GM23248 (cell line): Measurements from ENCODE around the gene ZNF460. TPM values are rescaled to one million over a fixed set of nuclear protein-coding genes. Genes with fewer than 3 reads are reported as not detected.

Experiments used
- DNase-seq: peaks from one replicate; pipeline ENCODE4 v3.0.0-alpha.2; 2015
- H2AFZ ChIP-seq: fragments of 200-600 bp; sonication (generic); 2 replicates; pipeline ENCODE4 v1.6.1; 2016; ENCODE audit warnings: antibody characterized with exemption
- H3F3A ChIP-seq: fragments of 200-600 bp; sonication (generic); 2 replicates; pipeline ENCODE4 v1.6.1; 2016; ENCODE audit warnings: mild to moderate bottlenecking, antibody characterized with exemption, mixed run types; ENCODE audit not compliant: insufficient read depth
- H3K27ac ChIP-seq: fragments of 200-600 bp; sonication (generic); 2 replicates; pipeline ENCODE4 v1.5.1; 2016; ENCODE audit warnings: mild to moderate bottlenecking
- H3K27me3 ChIP-seq: fragments of 200-600 bp; sonication (generic); replicated peaks from 2 replicates; pipeline ENCODE4 v1.6.1; 2016; ENCODE audit warnings: mild to moderate bottlenecking; ENCODE audit not compliant: insufficient read depth
- H3K36me3 ChIP-seq: fragments of 200-600 bp; sonication (generic); 2 replicates; pipeline ENCODE4 v1.6.1; 2016; ENCODE audit warnings: low read depth, mild to moderate bottlenecking
- H3K4me1 ChIP-seq: fragments of 200-600 bp; sonication (generic); 2 replicates; pipeline ENCODE4 v1.6.1; 2016; ENCODE audit warnings: mild to moderate bottlenecking; ENCODE audit not compliant: insufficient read depth
- H3K4me2 ChIP-seq: fragments of 200-600 bp; sonication (generic); one replicate; pipeline ENCODE4 v1.6.1; 2016; ENCODE audit warnings: mild to moderate bottlenecking; ENCODE audit not compliant: unreplicated experiment
- H3K4me3 ChIP-seq: fragments of 200-600 bp; sonication (generic); 2 replicates; pipeline ENCODE4 v1.5.1; 2016; ENCODE audit warnings: mild to moderate bottlenecking
- H3K79me2 ChIP-seq: fragments of 200-600 bp; sonication (generic); 2 replicates; pipeline ENCODE4 v1.6.1; 2016; ENCODE audit warnings: mild to moderate bottlenecking; ENCODE audit not compliant: insufficient read depth
- H3K9ac ChIP-seq: fragments of 200-600 bp; sonication (generic); 2 replicates; pipeline ENCODE4 v1.6.1; 2016; ENCODE audit warnings: mild to moderate bottlenecking
- H3K9me2 ChIP-seq: fragments of 200-600 bp; sonication (generic); 2 replicates; pipeline ENCODE4 v1.6.1; 2016; ENCODE audit warnings: mixed run types, mild to moderate bottlenecking, moderate library complexity; ENCODE audit not compliant: insufficient read depth
- H3K9me3 ChIP-seq: fragments of 200-600 bp; sonication (generic); one replicate; pipeline ENCODE4 v1.6.1; 2017; ENCODE audit warnings: low read depth
- H4K20me1 ChIP-seq: fragments of 200-600 bp; sonication (generic); 2 replicates; pipeline ENCODE4 v1.6.0; 2016; ENCODE audit not compliant: insufficient read depth
- EZH2 ChIP-seq: fragments of 200-600 bp; sonication (generic); IDR thresholded peaks from 2 replicates; pipeline ENCODE4 v1.6.1; 2018; ENCODE audit warnings: antibody characterized with exemption, mild to moderate bottlenecking; ENCODE audit not compliant: insufficient read depth, poor library complexity, severe bottlenecking
- EZH2phosphoT487 ChIP-seq: fragments of 200-600 bp; sonication (generic); IDR thresholded peaks from 2 replicates; pipeline ENCODE4 v1.6.1; 2018; ENCODE audit warnings: antibody characterized with exemption, moderate library complexity, mild to moderate bottlenecking, low read depth; ENCODE audit not compliant: insufficient read depth
- WGBS, 2 experiments: methylation state at CpG; one replicate each; pipeline ENCODE4 v1.1.6; 2015 to 2017; ENCODE audit warnings: low lambda C conversion rate in 2 of 2, low coverage in 1 of 2; ENCODE audit errors: missing lambda C conversion rate in 2 of 2; 5-methylcytosine and 5-hydroxymethylcytosine counted together
- in situ Hi-C: fragments of 300-500 bp; cut with MboI; formaldehyde crosslinking; loops from 2 replicates; pipeline ENCODE4 v1.15.0; 2020
- polyA plus RNA-seq: library from polyadenylated mRNA; unstranded; fragments of >200 nt; fragmentation: Nextera tagmentation; extraction: Ambion mirVana; gene quantifications from 2 replicates; pipeline ENCODE4 v1.2.1, GENCODE V29; 2016
- total RNA-seq: library from RNA; depleted of rRNA; stranded (reverse); fragments of >200 nt; shearing (Covaris generic); gene quantifications from 2 replicates; pipeline ENCODE4 v1.2.3, GENCODE V29; 2014

The ZNF460 gene
- total and polyA plus RNA-seq, 2 experiments from 2014 or later, result 7.6 to 49.3 TPM

GRCh38 chr19:57305056-57305455 lies 24.8 kb downstream of the ZNF460 start:
- no peak for TF ChIP-seq EZH2phosphoT487
- no peak for TF ChIP-seq EZH2
- in situ Hi-C loops, result no loop called here
- Histone ChIP-seq H3K79me2 (peaks cover 54% of the 10 kb centered on the region), H4K20me1 (peaks cover 16% of the 10 kb centered on the region; the same call in 1 of the 2 replicates), H3K27me3 (no peaks in the 10 kb centered on the region), H3K36me3 (0 out of 2 replicates have a peak, but pooled peaks cover 11% of the 10 kb centered on the region), H3K9me3 (no peaks in the 10 kb centered on the region), H3K4me3 (no peak overlapping the region), H3K4me2 (no peak overlapping the region), H3K9ac (no peak overlapping the region), H3K9me2 (no peaks in the 10 kb centered on the region), H3K4me1 (peaks cover 18% of the 10 kb centered on the region), H3F3A (peaks cover 24% of the 10 kb centered on the region), H3K27ac (no peak overlapping the region), H2AFZ (no peak overlapping the region)
- 93 to 100% methylated on average over 1 of the region's 1 CpG for WGBS, 2 experiments
- no peak for DNase-seq

- Histone ChIP-seq H3K4me1 (no peaks in the 10 kb centered on the region), H3K9me2 (no peaks in the 10 kb centered on the region), H3K79me2 (peaks cover 23% of the 10 kb centered on the region), H3K36me3 (0 out of 2 replicates have a peak, but pooled peaks cover 7% of the 10 kb centered on the region), H3K4me3 (no peak overlapping the region), H3F3A (no peaks in the 10 kb centered on the region), H4K20me1 (no peaks in the 10 kb centered on the region), H3K9ac (no peak overlapping the region), H3K27ac (no peak overlapping the region), H3K4me2 (no peak overlapping the region), H3K27me3 (no peaks in the 10 kb centered on the region), H2AFZ (no peak overlapping the region), H3K9me3 (no peaks in the 10 kb centered on the region)
- DNase-seq, result no peak
- in situ Hi-C loops, result no loop called here
- no peak for TF ChIP-seq EZH2phosphoT487
- TF ChIP-seq EZH2, result no peak
Measured at GRCh38 chr19:57308514-57308913, 28.2 kb downstream of the ZNF460 start.

- Histone ChIP-seq H2AFZ (no peak overlapping the region), H3F3A (no peaks in the 10 kb centered on the region), H3K79me2 (peaks cover under 1% of the 10 kb centered on the region; the same call in 1 of the 2 replicates), H3K4me3 (no peak overlapping the region), H3K4me1 (no peaks in the 10 kb centered on the region), H3K36me3 (no peaks in the 10 kb centered on the region), H3K27me3 (0 out of 2 replicates have a peak, but pooled peaks cover 4% of the 10 kb centered on the region), H3K27ac (no peak overlapping the region), H3K9ac (no peak overlapping the region), H3K9me3 (no peaks in the 10 kb centered on the region), H3K4me2 (no peak overlapping the region), H3K9me2 (no peaks in the 10 kb centered on the region), H4K20me1 (no peaks in the 10 kb centered on the region)
- TF ChIP-seq EZH2, result no peak
- TF ChIP-seq EZH2phosphoT487, result no peak
- WGBS, 2 experiments, result 84 to 87% methylated on average over 2 of the region's 2 CpGs
- in situ Hi-C loops, result no loop called here
- DNase-seq, result no peak
Measured at GRCh38 chr19:57310792-57311191, 30.5 kb downstream of the ZNF460 start.

GRCh38 chr19:57314146-57314545 lies 33.9 kb downstream of the ZNF460 start:
- no peak overlapping the region for H3K27ac ChIP-seq
- H2AFZ ChIP-seq, result no peak overlapping the region
- H3K36me3 ChIP-seq, result no peaks in the 10 kb centered on the region
- no peak overlapping the region for H3K4me3 ChIP-seq
- DNase-seq, result no peak
- H3F3A ChIP-seq, result no peaks in the 10 kb centered on the region
- no peaks in the 10 kb centered on the region for H3K79me2 ChIP-seq
- H3K4me2 ChIP-seq, result no peak overlapping the region
- H3K27me3 ChIP-seq, result 0 out of 2 replicates have a peak, but pooled peaks cover 5% of the 10 kb centered on the region
- H3K4me1 ChIP-seq, result no peaks in the 10 kb centered on the region
- 19 to 23% methylated on average over 4 of the region's 4 CpGs for WGBS, 2 experiments
- H3K9me3 ChIP-seq, result no peaks in the 10 kb centered on the region
- H3K9me2 ChIP-seq, result no peaks in the 10 kb centered on the region
- TF ChIP-seq EZH2phosphoT487, result no peak
- TF ChIP-seq EZH2, result no peak
- H3K9ac ChIP-seq, result no peak overlapping the region
- no peaks in the 10 kb centered on the region for H4K20me1 ChIP-seq
- in situ Hi-C loops, result no loop called here

GRCh38 chr19:57317503-57317902 lies 37.2 kb downstream of the ZNF460 start:
- peak; percentile 43 for DNase-seq
- H2AFZ ChIP-seq, result peak overlapping the region; percentile 78
- in situ Hi-C loops, result no loop called here
- 10% methylated on average over 23 to 29 of the region's 29 CpGs for WGBS, 2 experiments
- peak overlapping the region; percentile 55 for H3K4me3 ChIP-seq
- H3K9ac ChIP-seq, result peak overlapping the region; percentile 33; the same call in 1 of the 2 replicates
- H3K4me2 ChIP-seq, result peak overlapping the region; percentile 38
- no peak overlapping the region for H3K27ac ChIP-seq
- peaks cover 5% of the 10 kb centered on the region; the same call in 1 of the 2 replicates for H3F3A ChIP-seq
- peaks cover 22% of the 10 kb centered on the region for H3K79me2 ChIP-seq
- H3K36me3 ChIP-seq, result no peaks in the 10 kb centered on the region
- no peaks in the 10 kb centered on the region for H4K20me1 ChIP-seq
- 0 out of 2 replicates have a peak, but pooled peaks cover 5% of the 10 kb centered on the region for H3K27me3 ChIP-seq
- no peak for TF ChIP-seq EZH2
- TF ChIP-seq EZH2phosphoT487, result no peak
- no peaks in the 10 kb centered on the region for H3K9me2 ChIP-seq
- H3K9me3 ChIP-seq, result no peaks in the 10 kb centered on the region
- H3K4me1 ChIP-seq, result 0 out of 2 replicates have a peak, but pooled peaks cover 9% of the 10 kb centered on the region
